Neural progenitor cell (in vitro differentiated cells): ENCODE results near the gene ARID4B.
"Not testable (repeated sequence)": the region's sequence is repeated elsewhere in the genome, so short reads cannot be mapped to it uniquely, and the experiment has no call there.

ENCODE experiments used
- CTCF ChIP-seq: fragments of 200-600 bp; sonication (generic); IDR thresholded peaks from 2 replicates; pipeline ENCODE4 v1.5.1; 2017; ENCODE audit warnings: antibody characterized with exemption, mild to moderate bottlenecking
- EZH2phosphoT487 ChIP-seq: fragments of 200-600 bp; sonication (generic); IDR thresholded peaks from 2 replicates; pipeline ENCODE4 v1.6.1; 2017; ENCODE audit warnings: antibody characterized with exemption

GRCh38 chr1:235159930-235160329, 168.0 kb downstream of the ARID4B start:
- TF ChIP-seq CTCF, EZH2phosphoT487: not testable (repeated sequence)
